HepG2 (cell line): ENCODE results near the gene PRPSAP1. TPM values are rescaled to one million over a fixed set of nuclear protein-coding genes. Genes with fewer than 3 reads are reported as not detected.

ENCODE experiments used
- DMAP1 ChIP-seq: IDR thresholded peaks from 2 replicates; pipeline ENCODE4 v1.6.1; 2016
- FOXA3 ChIP-seq: IDR thresholded peaks from 2 replicates; pipeline ENCODE4 v1.6.1; 2016; ENCODE audit warnings: missing genetic modification reagents, missing compliant biosample characterization
- GATAD1 ChIP-seq: IDR thresholded peaks from 2 replicates; pipeline ENCODE4 v1.6.1; 2016; ENCODE audit warnings: missing genetic modification reagents, missing compliant biosample characterization
- MAFF ChIP-seq: IDR thresholded peaks from 2 replicates; pipeline ENCODE4 v1.6.1; 2011; ENCODE audit warnings: low read depth, low read length, improper control_type of control experiment
- ONECUT2 ChIP-seq: sonication (generic); formaldehyde crosslinking; IDR thresholded peaks from 2 replicates; pipeline ENCODE4 v1.4.0; 2020; ENCODE audit warnings: missing genetic modification reagents
- PATZ1 ChIP-seq: sonication (generic); formaldehyde crosslinking; IDR thresholded peaks from 2 replicates; pipeline ENCODE4 v1.4.0; 2020; ENCODE audit warnings: missing genetic modification reagents
- SALL1 ChIP-seq: sonication (generic); formaldehyde crosslinking; IDR thresholded peaks from 2 replicates; pipeline ENCODE4 v1.8.0; 2022; ENCODE audit warnings: mild to moderate bottlenecking, missing genetic modification reagents
- SALL2 ChIP-seq: sonication (generic); formaldehyde crosslinking; IDR thresholded peaks from 2 replicates; pipeline ENCODE4 v1.8.1; 2023; ENCODE audit warnings: mild to moderate bottlenecking, missing genetic modification reagents, inconsistent platforms
- SCMH1 ChIP-seq: sonication (generic); formaldehyde crosslinking; IDR thresholded peaks from 2 replicates; pipeline ENCODE4 v1.9.0; 2021; ENCODE audit warnings: missing genetic modification reagents, mild to moderate bottlenecking, borderline replicate concordance
- TBL1XR1 ChIP-seq: fragments of 150-350 bp; IDR thresholded peaks from 2 replicates; pipeline ENCODE4 v1.6.1; 2014; ENCODE audit warnings: borderline replicate concordance, low read length; ENCODE audit not compliant: partially characterized antibody
- ZKSCAN8 ChIP-seq: IDR thresholded peaks from 2 replicates; pipeline ENCODE4 v1.6.1; 2016; ENCODE audit warnings: borderline replicate concordance, missing genetic modification reagents, missing compliant biosample characterization
- ZNF260 ChIP-seq: sonication (generic); formaldehyde crosslinking; IDR thresholded peaks from 2 replicates; pipeline ENCODE4 v1.4.0; 2020; ENCODE audit warnings: missing genetic modification reagents, low read depth, mild to moderate bottlenecking, borderline replicate concordance
- ZNF354B ChIP-seq: sonication (generic); formaldehyde crosslinking; IDR thresholded peaks from 2 replicates; pipeline ENCODE4 v1.8.0; 2022; ENCODE audit warnings: mild to moderate bottlenecking, missing genetic modification reagents
- ZNF446 ChIP-seq: sonication (generic); formaldehyde crosslinking; IDR thresholded peaks from 2 replicates; pipeline ENCODE4 v1.5.0; 2020; ENCODE audit warnings: mild to moderate bottlenecking, missing genetic modification reagents
- ZNF639 ChIP-seq: conservative IDR thresholded peaks from 2 replicates; pipeline ENCODE4 v1.6.1; 2018; ENCODE audit warnings: missing genetic modification reagents
- ZNF777 ChIP-seq: sonication (generic); formaldehyde crosslinking; IDR thresholded peaks from 2 replicates; pipeline ENCODE4 v1.4.0; 2020; ENCODE audit warnings: missing genetic modification reagents
- ZSCAN20 ChIP-seq: sonication (generic); formaldehyde crosslinking; IDR thresholded peaks from 2 replicates; pipeline ENCODE4 v1.4.0; 2020; ENCODE audit warnings: missing genetic modification reagents, mild to moderate bottlenecking, borderline replicate concordance
- polyA plus RNA-seq, 8 experiments: library from polyadenylated mRNA; depleted of rRNA in 3 of 8; stranded (reverse) in 7 of 8; unstranded in 1 of 8; fragments of >200 nt; fragmentation: Illumina TruSeq in 4 of 8; extraction: Trizol in 4 of 8; gene quantifications; 2 replicates each; pipeline versions ENCODE4 v1.2.1 to v1.2.3, GENCODE V29; 2011 to 2016; ENCODE audit warnings: low read depth in 4 of 8, missing spikeins in 1 of 8, mixed read lengths in 1 of 8; ENCODE audit not compliant: insufficient read depth in 1 of 8
- total RNA-seq, 5 experiments: library from RNA; depleted of rRNA; stranded (reverse); fragments of >200 nt; fragmentation: Illumina TruSeq; extraction: Trizol; gene quantifications; 2 replicates each; pipeline ENCODE4 v1.2.3, GENCODE V29; 2016; ENCODE audit warnings: low read depth in 1 of 5
- TF ChIP-seq, protein P1 (sequence below): sonication (generic); formaldehyde crosslinking; IDR thresholded peaks from 2 replicates; pipeline ENCODE4 v1.5.1; 2020; ENCODE audit warnings: missing genetic modification reagents, mild to moderate bottlenecking, borderline replicate concordance
- TF ChIP-seq, protein P2 (sequence below): sonication (generic); formaldehyde crosslinking; IDR thresholded peaks from 2 replicates; pipeline ENCODE4 v1.8.0; 2022; ENCODE audit warnings: missing genetic modification reagents, mild to moderate bottlenecking, moderate library complexity, borderline replicate concordance
- TF ChIP-seq, protein P3 (sequence below): IDR thresholded peaks from 2 replicates; pipeline ENCODE4 v1.6.1; 2018; ENCODE audit warnings: missing genetic modification reagents

PRPSAP1 gene
- total and polyA plus RNA-seq, 2 of the 13 experiments (the other 11 are each of a cell fraction or from before 2014, with no cell fraction given) = 91.1 to 314 TPM

GRCh38 chr17:76397687-76398522, 44.2 kb upstream of the PRPSAP1 start (continued):
- TF ChIP-seq ZNF446 (CRISPR knock-in tag) = 0 out of 2 replicates have a peak, but pooled peaks have one; percentile 46
- TF ChIP-seq ZNF639 (CRISPR knock-in tag) = no peak; the same call in 1 of the 2 replicates
- TF ChIP-seq, protein P1, sequence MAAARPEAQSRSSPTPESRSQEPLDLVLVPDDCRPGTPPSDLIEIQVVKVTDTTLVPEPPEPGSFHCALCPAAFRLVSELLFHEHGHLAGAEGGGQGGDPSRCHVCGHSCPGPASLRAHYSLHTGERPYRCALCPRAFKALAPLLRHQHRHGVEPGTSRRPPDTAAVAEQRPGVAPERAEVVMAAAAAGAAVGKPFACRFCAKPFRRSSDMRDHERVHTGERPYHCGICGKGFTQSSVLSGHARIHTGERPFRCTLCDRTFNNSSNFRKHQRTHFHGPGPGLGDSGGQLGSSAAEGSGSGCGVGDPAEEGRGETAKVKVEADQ (CRISPR knock-in tag) = no peak
- no peak for TF ChIP-seq SCMH1 (CRISPR knock-in tag)
- no peak for TF ChIP-seq DMAP1 (CRISPR knock-in tag)
- TF ChIP-seq FOXA3 (CRISPR knock-in tag) = peak; percentile 33; the same call in 1 of the 2 replicates
- no peak for TF ChIP-seq MAFF
- no peak for TF ChIP-seq TBL1XR1
- TF ChIP-seq ZSCAN20 (CRISPR knock-in tag) = no peak
- peak; percentile 31; the same call in 1 of the 2 replicates for TF ChIP-seq ZKSCAN8
- no peak for TF ChIP-seq GATAD1 (CRISPR knock-in tag)
- peak; percentile 55 for TF ChIP-seq SALL1
- no peak; the same call in 1 of the 2 replicates for TF ChIP-seq PATZ1 (CRISPR knock-in tag)
- TF ChIP-seq, protein P2, sequence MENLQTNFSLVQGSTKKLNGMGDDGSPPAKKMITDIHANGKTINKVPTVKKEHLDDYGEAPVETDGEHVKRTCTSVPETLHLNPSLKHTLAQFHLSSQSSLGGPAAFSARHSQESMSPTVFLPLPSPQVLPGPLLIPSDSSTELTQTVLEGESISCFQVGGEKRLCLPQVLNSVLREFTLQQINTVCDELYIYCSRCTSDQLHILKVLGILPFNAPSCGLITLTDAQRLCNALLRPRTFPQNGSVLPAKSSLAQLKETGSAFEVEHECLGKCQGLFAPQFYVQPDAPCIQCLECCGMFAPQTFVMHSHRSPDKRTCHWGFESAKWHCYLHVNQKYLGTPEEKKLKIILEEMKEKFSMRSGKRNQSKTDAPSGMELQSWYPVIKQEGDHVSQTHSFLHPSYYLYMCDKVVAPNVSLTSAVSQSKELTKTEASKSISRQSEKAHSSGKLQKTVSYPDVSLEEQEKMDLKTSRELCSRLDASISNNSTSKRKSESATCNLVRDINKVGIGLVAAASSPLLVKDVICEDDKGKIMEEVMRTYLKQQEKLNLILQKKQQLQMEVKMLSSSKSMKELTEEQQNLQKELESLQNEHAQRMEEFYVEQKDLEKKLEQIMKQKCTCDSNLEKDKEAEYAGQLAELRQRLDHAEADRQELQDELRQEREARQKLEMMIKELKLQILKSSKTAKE (CRISPR knock-in tag) = no peak
- no peak for TF ChIP-seq ZNF260 (CRISPR knock-in tag)
- 0 out of 2 replicates have a peak, but pooled peaks have one; percentile 24 for TF ChIP-seq ZNF777 (CRISPR knock-in tag)
- TF ChIP-seq ZNF354B = 0 out of 2 replicates have a peak, but pooled peaks have one; percentile 54
- peak; percentile 80; the same call in 1 of the 2 replicates for TF ChIP-seq SALL2 (CRISPR knock-in tag)
- TF ChIP-seq, protein P3, sequence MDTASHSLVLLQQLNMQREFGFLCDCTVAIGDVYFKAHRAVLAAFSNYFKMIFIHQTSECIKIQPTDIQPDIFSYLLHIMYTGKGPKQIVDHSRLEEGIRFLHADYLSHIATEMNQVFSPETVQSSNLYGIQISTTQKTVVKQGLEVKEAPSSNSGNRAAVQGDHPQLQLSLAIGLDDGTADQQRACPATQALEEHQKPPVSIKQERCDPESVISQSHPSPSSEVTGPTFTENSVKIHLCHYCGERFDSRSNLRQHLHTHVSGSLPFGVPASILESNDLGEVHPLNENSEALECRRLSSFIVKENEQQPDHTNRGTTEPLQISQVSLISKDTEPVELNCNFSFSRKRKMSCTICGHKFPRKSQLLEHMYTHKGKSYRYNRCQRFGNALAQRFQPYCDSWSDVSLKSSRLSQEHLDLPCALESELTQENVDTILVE (CRISPR knock-in tag) = peak; percentile 50; the same call in 1 of the 2 replicates
- TF ChIP-seq ONECUT2 (CRISPR knock-in tag) = no peak
